Umbilical cord (tissue), 2 donors: ENCODE data around the gene LMBR1. TPM values are rescaled to one million over a fixed set of nuclear protein-coding genes. Genes with fewer than 3 reads are reported as not detected.
"Not testable (repeated sequence)": the region's sequence is repeated elsewhere in the genome, so short reads cannot be mapped to it uniquely, and the experiment has no call there.

Experiments used
- DNase-seq: peaks from one replicate; pipeline ENCODE4 v3.0.0-alpha.2; 2015; ENCODE audit warnings: low spot score
- total RNA-seq: library from RNA; depleted of rRNA; stranded (reverse); fragments of >200 nt; gene quantifications from one replicate; pipeline ENCODE4 v1.2.3, GENCODE V29; 2014; ENCODE audit warnings: low replicate concordance; ENCODE audit not compliant: insufficient read depth

The LMBR1 gene
- total RNA-seq, 1 donor from 2014 or later: 56.3 TPM

- no peak for DNase-seq
These were observed 235.3 kb downstream of the LMBR1 start for GRCh38 chr7:156657681-156658080.

GRCh38 chr7:156656598-156656997 lies 236.4 kb downstream of the LMBR1 start:
- DNase-seq: no peak

- DNase-seq: no peak
These were observed 237.0 kb downstream of the LMBR1 start for GRCh38 chr7:156655983-156656382.

- DNase-seq: no peak
These were observed 237.7 kb downstream of the LMBR1 start for GRCh38 chr7:156655251-156655650.

- no peak for DNase-seq
These were observed 238.3 kb downstream of the LMBR1 start for GRCh38 chr7:156654511-156655234.

GRCh38 chr7:156652886-156653568 lies 240.0 kb downstream of the LMBR1 start:
- DNase-seq: no peak

GRCh38 chr7:156651474-156651873 lies 241.5 kb downstream of the LMBR1 start:
- DNase-seq: no peak

- DNase-seq: no peak
These were observed 242.9 kb downstream of the LMBR1 start for GRCh38 chr7:156650042-156650441.

GRCh38 chr7:156647330-156647729 lies 245.7 kb downstream of the LMBR1 start:
- not testable (repeated sequence) for DNase-seq

- no peak for DNase-seq
These were observed 250.5 kb downstream of the LMBR1 start for GRCh38 chr7:156642306-156643045.

- DNase-seq: no peak
These were observed 252.0 kb downstream of the LMBR1 start for GRCh38 chr7:156640949-156641485.

- DNase-seq: peak; percentile 92
These were observed 252.6 kb downstream of the LMBR1 start, which contains the start of gene RNF32 for GRCh38 chr7:156640257-156640948. Gene RNF32, plus strand, starts transcription at chr7:156640774. Its CDS starts 3,104 bp downstream, at chr7:156643878.

GRCh38 chr7:156639426-156640256 lies 253.3 kb downstream of the LMBR1 start:
- no peak for DNase-seq

- DNase-seq: no peak
These were observed 254.4 kb downstream of the LMBR1 start for GRCh38 chr7:156638443-156639077.

GRCh38 chr7:156637093-156637492 lies 255.9 kb downstream of the LMBR1 start:
- DNase-seq: not testable (repeated sequence)

- DNase-seq: no peak
These were observed 257.2 kb downstream of the LMBR1 start for GRCh38 chr7:156635529-156636385.

- DNase-seq: no peak
These were observed 258.9 kb downstream of the LMBR1 start for GRCh38 chr7:156634117-156634516.

- DNase-seq: no peak
These were observed 263.1 kb downstream of the LMBR1 start for GRCh38 chr7:156629873-156630272.

- DNase-seq: no peak
These were observed 264.4 kb downstream of the LMBR1 start for GRCh38 chr7:156628562-156628961.
